Stimulated activated CD8-positive, alpha-beta memory T cell treated with anti-CD3 and anti-CD28 coated beads, Interleukin-2, amount 100 ng/mL, for 1 hour (primary cell): ENCODE measurements around the gene RXRB.

ENCODE experiments used
- DNase-seq, 2 donors: peaks; one replicate each; pipeline ENCODE4 v3.0.0-alpha.2; 2020; ENCODE audit warnings: low read depth in 2 of 2

Gene RXRB

DNA sequence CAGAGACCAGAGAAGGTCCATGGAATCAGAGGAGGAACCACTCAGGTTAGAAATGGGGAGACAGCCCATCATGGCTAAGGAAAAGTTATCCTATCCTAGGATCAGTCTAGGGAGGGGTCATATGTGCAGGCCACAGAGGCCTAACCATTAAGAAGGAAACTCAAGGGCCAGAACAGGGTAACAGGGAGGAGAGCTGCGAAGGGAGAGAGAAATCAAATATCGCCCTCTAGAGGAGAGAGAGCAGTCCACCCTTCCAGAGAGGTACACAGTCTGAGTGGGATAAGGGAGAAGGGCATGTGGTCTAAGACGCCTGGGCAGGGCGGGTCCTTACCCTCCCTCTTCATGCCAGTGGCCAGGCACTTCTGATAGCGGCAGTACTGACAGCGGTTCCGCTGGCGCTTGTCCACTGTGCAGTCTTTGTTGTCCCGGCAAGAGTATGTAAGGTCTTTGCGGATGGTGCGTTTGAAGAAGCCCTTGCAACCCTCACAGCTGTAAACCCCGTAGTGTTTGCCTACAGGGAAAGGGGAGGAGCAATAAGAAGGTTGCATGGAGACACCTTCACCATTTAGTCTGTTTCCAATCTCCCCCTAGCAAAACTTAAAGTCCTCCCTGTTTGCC, 2.9 kb downstream of the RXRB start:
- DNase-seq: no peak

DNA sequence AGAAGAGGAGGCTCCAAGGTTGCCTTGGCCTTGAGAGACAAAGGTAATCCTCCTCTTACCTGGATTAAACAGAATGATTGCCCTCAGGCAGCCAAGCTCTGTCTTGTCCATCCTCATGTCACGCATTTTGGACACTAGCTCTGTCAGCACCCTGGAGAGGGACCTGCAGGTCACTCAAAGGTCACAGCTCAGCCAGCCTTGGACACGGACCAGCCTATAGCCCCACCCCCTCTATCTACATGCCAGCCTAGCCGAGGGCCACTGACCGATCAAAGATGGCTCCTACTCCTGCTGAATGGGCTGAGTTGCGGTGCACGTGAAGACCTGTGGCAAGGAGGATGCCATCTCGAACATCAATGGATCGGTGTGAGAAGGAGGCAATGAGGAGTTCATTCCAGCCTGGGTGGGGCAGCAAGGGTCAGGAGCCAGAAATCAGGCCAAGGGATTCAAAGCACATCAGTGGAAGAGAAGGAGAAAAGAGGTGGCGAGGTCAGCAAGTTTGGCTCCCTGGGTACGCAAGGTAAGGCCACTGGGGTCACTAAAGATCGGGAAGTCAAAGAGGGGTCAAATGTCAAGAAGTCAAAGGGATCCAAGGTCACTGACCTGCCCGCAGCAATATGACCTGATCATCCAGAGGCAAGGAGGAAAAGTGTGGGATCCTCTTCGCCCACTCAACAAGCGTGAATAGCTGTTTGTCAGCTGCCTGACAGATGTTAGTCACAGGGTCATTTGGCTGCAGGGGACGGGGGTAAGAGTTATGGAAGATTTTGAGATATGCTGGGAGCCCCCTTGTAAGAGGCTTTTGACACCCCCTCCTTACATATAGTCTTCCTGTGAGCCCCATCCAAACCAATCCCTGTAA, 4.9 kb downstream of the RXRB start:
- no peak for DNase-seq

DNA sequence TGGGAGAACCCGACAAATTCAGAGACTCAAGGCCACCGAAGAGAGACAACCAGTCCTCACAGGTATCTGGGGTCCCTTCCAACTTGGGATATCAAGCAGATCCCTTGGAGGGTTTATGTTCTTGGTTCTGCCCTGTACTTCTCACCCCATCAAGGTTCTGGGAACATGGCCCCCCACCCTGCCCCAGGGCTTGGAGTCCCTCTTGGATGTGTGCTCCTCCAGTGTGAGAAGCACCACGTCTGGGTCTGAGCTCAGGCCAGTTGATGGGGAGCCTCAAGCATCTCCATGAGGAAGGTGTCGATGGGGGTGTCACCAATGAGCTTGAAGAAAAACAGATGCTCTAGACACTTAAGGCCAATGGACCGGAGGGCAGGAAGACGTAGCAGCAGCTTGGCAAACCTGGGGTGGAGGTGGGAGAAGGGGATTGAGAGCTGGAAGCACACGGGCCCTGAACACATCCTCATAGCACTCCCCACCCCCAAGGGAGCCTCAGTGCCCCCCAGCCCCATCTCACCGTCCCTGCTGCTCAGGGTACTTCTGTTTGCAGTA, 6.0 kb downstream of the RXRB start:
- no peak for DNase-seq

DNA sequence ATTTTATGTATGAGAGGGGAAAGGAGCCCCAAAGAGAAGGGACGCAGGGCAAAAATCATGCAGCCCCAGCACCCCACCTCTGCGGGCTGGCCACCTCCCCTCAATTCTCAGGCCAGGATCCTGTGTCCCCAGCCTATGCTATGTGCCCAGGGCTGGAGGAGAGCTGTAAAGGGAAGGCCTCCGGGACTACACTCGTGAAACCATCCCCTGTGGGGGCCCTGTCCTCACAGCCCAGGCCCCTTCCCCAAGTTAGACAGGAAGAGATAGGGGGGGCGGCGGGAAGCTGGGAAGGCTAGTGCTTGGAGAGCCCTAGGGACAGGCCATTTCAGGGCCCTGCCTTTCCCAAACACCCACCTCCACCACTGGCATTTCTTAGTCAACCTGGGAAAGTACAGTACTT, 6.8 kb downstream of the RXRB start:
- DNase-seq: no peak

DNA sequence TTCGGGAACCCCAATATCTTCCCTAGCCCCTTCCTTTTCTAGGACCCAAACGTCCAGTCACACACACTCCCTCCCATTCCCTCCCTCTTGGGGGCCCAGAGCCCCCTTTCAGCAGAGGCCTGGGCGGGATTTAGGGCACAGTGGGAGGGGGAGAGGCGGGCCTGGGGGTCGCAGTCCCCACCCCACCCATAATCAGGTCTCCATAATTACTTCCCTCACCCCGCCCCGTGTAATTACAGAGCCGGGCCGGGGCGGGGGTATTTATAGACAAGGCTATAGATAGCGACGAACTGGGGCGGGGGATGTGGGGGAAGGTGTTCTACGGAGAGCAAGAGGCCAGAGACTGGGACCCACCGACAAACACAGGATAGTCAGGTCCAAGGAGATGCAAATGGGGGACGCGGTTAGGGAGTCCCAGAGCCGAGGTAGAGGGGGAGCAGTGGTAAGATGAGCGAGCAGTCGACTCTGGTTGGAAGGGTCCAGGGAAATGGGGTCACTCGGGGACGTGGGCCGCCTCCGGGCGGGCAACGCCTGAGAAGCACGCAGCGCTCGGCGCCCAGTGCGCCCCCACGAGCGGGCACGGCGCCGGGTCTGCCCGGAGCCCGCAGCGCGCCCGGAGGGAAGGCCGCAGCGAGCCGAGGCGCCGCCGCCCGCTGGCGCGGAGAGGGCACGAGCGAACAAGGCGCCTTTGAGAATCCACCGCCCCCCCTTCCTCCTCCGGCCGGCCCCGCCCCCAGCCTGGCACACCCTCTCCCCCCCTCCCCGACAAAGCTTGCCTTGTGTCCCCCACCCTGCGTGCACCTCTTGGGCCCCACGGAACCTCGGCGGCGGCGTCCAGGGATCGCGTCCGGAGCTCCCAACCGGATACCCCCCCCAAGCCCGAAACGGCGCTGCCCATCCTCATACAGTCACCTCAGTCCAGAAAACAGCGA, 7.5 kb downstream of the RXRB start:
- DNase-seq: no peak

DNA sequence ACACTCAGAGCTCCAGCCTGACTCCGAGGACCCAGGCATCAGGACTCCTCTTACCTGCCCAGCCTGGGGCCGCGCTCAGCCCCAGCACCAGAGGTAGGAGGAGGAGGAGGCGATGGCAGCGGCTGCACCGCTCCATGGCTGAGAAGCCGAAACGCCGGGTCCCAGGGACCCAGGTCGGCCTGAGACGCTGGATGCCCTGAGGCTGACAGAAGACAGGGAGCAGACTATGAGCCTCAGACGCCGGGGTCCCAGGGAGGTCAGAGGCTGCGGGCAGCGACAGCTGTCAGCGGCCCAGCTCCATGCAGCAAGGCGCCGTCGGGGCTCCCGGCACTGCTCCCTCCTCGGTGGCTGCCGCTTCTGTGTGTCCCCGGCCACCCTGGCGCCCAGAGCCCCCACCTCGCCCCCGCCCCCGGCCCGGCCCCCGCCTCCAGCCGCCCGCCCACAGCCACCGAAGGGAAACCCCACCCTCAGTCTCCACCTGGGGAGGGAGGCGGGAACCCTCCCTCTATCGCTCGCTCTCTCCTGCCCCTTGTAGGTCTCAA, 8.3 kb downstream of the RXRB start, which contains the start of gene COL11A2:
COL11A2 (minus strand) TSS at position 363 of the 542 bp plus-strand sequence; CDS start at position 136, 227 bp downstream.
- DNase-seq: no peak

DNA sequence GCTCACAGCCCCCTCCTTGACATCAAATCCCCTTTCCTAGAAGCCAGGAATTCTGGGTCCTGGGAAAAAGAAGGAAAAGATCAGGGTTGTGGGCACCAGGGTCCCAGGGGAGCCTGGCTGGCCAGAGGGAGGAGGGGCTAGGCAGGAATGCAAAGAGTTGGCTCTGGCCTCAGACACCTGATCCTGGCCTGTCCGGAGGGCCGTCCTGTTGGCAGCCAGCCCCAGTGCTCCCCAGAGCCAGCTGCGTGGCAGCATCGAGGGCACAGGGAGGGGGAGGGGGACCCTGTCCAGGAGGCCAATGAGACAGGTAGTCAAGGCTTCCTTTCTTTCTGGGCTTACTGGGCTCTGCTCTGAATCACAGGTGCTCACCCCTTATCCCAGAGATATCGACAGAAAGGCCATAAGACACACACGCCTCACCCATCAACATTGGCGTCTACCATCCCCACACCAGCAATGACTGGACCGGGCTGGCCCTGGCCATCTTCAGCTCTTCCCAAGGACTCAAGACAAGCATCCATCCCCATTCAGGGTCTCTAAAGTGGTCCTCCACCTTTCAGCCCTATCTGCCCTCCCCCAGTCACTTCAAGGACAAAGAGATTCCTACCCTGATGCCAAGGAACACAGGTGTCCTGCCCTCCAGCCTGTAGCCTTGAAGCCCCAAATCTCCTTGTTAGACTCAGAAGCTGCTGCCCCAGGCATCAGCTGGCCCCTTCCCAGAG, 8.9 kb downstream of the RXRB start:
- DNase-seq: no peak

DNA sequence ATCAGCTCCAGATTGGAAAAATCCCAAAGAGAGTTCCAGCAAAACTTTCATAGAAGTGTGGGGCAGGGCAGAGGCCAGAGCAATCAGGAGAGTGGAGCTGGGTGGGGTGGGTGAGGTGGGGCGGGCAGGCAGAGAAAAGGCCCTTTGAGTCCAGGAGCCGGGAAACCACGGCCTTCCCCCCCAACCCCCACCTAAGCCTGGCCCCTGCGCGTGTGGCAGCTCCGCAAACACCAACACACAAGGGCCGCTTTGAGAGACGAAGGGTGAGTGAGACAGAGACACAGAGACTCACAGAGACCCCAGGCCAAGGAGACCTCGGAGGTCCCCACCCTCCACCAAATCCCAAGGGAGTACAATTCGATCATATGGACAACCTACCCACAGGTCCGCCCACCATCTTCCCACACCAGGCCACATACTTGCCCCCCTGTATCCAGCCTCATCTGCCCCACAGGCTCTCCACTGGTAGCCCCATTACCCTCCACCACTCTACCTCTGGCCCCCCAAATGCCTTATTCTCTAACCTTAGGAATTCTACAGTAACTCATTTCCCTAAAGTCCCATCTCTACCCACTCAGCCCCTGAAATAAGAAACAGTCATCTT, 9.9 kb downstream of the RXRB start:
- DNase-seq: no peak

DNA sequence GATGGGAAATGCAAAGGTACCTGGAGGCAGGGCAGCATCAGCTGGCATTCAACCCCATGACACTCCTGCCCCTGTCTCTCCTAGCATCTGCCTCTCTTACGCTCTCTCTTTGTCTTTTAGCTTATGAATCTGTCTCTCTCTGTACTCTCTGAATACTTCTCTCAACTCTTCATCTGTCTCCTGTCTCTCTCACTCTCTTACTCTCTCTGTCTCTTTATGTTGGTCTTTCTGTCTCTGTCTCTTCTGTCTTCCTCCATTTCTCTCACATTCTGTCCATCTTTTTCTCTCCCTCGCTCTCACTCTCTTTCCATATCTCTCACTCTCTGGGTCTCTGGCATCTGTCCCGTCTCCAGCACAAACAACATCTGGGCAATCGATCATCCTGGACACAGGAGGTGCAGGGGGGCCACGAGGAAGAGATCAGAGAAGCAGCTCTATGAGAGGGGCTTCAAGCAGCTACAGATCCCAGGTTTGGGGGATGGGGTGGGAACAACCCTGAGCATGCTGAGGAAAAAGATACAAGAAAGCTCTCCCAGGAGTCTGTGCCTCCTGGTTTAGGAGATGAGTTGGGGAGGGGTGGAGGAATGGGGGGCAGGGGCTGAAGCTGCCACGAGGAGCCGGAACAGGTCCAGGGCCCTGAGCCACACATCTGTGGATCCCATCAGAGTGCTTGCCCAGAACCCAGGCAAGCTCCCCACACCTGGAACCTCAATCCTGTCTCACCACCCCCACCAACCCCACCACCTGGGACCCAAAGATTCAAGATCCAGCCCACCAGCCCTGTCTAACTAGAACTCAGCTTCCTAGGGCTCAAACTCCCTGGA, 10.6 kb downstream of the RXRB start:
- no peak for DNase-seq

DNA sequence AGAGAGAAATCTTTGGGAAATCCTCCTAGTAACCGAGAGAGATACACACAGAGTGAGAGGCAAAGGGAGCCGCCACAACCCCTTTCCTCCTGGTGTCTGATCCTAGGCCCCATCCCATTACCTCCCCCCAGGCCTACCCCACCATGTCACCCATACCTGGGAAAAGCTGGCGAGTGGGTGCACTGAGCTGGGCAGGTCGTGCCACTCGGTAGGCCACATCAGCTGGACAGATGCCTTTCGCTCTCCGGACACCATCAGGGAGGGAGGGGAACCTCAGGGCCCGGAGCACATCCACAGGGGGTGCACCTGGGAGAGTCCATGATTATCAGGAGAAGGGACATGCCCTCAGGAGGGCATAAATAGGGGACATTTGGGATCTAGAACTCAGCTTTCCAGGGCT, 11.3 kb downstream of the RXRB start:
- no peak for DNase-seq

DNA sequence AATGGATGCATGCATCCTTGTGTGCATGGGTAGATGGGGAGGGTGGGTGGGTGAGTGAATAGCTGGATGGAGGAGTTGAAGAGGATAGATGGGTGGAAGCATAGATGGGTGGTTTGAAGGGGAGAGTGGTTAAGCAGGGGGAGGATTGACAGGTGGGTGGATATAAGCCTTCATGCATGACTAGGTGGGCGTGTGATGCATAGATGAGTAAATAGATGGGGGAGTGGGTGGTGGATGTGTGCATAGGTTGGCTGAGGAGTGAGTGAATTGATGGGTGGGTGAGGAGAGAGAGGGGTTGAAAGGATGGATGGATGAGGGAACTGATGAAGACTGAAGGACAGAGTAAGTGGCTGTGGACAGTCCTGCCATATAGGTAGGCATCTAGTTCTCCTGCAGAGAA, 12.7 kb downstream of the RXRB start:
- no peak for DNase-seq

DNA sequence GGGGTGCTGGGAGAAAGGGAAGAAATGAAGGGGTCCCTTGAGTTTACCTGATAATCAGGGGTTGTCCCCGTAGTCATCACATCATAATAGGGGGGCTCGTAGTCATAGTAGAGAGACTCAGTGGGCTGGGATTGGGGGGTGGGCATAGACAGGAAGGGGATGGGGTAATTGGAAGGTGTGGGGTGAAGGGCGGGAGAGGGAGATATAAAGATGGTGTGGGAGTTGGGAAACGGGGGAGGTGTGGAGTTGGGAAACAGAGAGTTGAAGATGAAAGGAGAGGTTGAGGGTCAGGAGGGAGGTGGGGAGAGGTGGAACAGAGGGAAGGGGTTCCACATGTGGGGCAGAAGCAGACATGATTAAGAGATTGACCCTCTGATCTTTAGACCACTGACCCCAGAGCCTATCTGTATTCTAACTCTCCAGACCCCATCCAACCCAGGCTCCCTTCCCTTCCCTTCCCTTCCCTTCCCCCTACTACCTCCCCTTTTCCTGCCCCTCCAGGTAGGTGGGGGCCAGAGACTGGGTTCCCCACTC, 14.7 kb downstream of the RXRB start:
- DNase-seq: no peak

DNA sequence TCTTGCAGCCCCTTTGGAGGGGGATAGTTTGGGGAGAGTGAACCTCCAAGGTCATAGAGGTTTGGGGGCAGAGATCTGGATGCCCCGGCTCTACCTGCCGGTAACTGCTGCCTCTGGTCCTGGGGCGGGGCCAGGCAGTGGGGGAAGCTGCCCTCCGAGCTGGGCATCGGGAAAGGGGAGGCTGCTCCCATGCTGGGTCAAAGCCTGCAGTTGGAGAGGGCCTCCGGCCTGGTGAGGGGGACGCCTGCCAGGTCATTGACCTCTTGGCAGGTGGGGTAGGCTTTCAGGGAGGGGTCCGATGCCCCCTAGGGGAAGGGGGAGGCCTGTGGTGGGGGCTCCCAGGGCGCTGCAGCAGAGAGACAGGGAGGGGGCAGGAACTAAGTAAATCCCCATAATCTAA, 15.3 kb downstream of the RXRB start:
- DNase-seq: no peak

DNA sequence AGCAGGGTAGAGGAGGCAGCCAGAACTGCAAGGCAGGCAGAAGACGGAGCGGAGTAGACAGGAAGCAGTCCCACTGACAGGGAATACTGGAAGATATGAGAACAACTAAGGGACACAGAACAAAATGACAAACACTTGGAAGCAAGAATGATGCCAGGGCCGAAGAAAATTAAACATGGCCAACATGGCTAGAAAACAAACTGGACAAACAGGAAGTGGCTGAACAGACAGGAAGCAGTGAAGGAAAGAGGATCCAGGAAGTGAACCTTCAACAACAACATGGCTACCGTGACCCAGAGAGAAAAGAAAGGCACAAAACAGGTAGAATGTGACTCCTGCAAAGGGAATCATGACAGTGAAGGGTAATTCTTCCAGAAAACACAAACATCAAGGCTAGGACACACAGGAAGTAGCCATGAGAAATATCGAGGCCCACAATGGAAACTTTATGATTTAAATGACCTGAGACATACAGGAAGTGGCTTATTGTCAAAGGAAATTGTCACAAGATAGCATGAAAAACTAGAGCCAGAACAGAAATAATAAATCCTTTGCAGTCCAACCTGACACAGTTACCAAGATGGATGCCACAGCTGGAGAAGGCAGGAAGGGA, 17.3 kb downstream of the RXRB start:
- no peak for DNase-seq

DNA sequence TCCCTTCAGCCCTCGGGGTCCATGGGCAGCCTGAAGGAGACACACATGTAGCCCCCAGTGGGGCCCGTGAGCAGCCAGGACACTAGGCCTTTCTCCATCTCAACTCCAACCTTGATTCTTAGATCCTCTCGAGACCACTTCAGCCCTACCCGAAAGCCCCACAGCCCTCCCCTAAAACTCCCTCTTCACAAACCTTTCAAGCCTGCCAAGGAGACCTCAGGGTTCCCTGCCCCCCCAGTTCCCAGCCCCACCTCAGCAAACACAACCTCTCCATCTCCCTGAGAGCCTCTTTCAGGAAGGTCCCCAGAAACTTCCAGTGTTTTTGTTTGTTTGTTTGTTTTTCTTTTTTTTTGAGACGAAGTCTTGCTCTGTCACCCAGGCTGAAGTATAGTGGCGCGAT, 19.3 kb downstream of the RXRB start:
- DNase-seq: no peak

DNA sequence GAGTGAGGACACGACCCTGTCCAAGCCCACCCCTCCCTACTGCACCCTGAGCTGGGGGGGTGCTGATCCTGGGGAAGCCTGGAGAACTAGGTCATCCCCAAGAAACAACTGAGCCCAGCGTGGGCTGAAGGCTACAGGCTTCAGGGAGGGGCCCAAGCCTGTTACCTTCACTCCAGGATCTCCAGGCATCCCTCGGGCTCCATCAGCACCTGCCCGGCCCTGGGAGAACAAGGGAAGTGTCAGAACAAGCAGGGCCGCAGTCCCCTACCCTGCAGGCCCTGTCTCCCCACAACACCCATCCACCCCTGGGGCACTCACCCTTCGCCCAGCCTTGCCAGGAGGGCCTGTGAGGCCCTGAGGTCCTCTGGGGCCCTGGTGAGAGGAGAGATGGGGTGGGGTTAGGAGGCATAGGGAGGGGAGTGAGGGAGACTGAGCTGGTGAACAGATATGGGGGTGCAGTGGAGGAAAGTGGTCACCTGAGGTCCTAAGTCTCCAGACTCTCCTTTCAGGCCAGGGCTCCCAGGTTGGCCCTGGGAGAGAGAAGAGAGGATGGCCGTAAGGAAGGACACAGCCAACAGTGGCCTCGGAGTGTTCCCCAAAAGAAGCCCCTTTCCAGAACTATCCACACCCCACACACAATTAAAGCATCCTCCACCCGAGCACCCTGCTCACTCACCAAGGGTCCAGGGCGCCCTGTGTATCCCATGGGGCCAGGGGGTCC, 21.6 kb downstream of the RXRB start:
- no peak for DNase-seq

DNA sequence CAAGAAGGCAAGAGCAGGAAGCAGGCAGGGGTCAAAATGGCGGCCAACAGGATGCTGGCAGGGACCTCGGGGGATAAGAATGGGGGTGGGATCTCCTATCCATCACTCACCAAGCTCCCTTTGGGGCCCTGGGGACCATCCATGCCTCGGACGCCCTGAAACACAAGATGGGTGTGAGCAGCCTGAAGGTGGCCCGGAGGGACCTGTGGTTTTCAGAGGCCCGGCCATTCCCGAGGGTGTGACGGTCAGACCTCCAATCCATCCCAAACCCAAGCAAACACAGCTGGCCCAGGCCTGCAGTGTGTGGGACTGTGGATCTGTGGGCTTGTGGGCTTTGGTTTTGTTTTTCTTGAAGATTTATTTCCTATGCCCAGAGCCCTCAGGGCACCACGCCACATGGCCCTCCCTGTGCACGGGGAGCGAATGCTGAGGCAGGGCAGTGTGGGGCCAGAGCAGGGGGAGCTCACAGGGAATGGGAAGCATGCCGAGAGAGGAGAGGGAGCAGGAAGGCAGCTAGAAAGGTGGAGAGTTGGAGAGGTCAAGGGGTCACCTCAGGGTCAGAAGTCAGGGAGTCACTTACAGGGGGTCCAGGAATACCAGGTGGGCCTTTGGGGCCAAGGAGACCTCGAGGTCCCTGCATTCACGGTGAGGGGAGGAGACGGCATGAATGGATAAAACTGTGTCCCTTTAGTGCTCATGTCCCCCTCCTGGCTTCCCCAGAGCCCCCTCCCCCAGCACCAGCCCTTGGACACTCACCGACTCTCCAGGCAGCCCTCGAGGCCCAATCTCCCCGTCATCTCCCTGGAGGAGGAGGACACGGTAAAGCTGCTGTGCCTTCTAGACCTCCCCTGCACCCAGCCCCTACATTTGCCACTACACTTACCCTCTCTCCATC, 22.7 kb downstream of the RXRB start:
- no peak for DNase-seq
